ENCODE data around the gene TICAM1. TPM values are rescaled to one million over a fixed set of nuclear protein-coding genes. Genes with fewer than 3 reads are reported as not detected.

The TICAM1 gene
- total and polyA plus RNA-seq, 2 of the 13 experiments (the other 11 are each of a cell fraction or from before 2014, with no cell fraction given) = 0.33 to 0.95 TPM

DNA sequence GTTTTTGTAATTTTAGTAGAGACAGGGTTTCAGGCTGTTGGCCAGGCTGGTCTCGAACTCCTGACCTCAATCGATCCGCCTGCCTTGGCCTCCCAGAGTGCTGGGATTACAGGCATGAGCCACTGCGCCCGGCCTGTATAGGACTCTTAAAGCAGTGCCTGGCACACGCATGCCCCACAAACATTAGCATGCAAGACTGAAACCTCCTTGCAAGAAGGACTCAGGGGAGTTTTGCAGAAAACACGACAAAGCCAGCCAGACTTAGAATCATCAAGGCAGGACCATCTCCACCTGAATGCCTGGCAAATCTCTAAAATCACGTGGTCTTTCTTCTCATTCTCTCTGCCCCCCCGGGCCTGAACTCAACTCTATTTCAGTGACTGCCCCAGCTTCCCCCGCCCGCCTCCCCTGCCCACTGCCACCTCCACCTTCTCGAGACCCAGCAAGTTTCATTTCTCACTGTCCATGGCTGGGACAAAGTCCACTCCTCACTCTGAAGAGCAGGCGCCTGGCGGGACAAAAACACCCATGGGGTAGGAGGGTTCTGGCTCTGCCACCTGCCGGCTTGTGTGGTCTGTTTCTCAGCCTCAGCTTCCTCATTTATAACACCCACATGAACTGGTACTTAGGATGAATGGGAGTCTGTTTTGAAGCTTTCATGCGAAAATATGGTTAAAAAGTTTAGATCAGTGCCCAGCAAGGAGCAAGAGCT is 2.4 kb downstream of the TICAM1 start (continued):
- TF ChIP-seq ELF1 (CRISPR knock-in tag; IDR thresholded peaks at IDR 0.05) (no peak), DNMT3B (CRISPR knock-in tag; conservative IDR thresholded peaks at IDR 0.05) (no peak), HNF4G (IDR thresholded peaks at IDR 0.05; ENCODE audit: borderline replicate concordance, low read depth, low read length) (peak; percentile 58; the same call in 1 of the 2 replicates), HNF4G (CRISPR knock-in tag; IDR thresholded peaks at IDR 0.05; ENCODE audit: borderline replicate concordance, low read depth) (no peak), ZFP62 (CRISPR knock-in tag; IDR thresholded peaks at IDR 0.05) (no peak), SATB2 (CRISPR knock-in tag; IDR thresholded peaks at IDR 0.05) (no peak), TEAD3 (CRISPR knock-in tag; optimal IDR thresholded peaks at IDR 0.05; ENCODE audit: borderline replicate concordance) (no peak), SMC3 (IDR thresholded peaks at IDR 0.05; ENCODE audit: low read length) (peak; percentile 41; the same call in 1 of the 2 replicates), DMAP1 (CRISPR knock-in tag; IDR thresholded peaks at IDR 0.05) (no peak), PAWR (CRISPR knock-in tag; IDR thresholded peaks at IDR 0.05; ENCODE audit: borderline replicate concordance) (no peak), ZNF572 (CRISPR knock-in tag; IDR thresholded peaks at IDR 0.05) (no peak), MTA1 (CRISPR knock-in tag; IDR thresholded peaks at IDR 0.05; ENCODE audit: borderline replicate concordance) (0 out of 2 replicates have a peak, but pooled peaks have one; percentile 27), ERF (CRISPR knock-in tag; IDR thresholded peaks at IDR 0.05) (no peak; the same call in 1 of the 2 replicates), HOXD1 (CRISPR knock-in tag; IDR thresholded peaks at IDR 0.05) (no peak)
- TF ChIP-seq, protein P1, sequence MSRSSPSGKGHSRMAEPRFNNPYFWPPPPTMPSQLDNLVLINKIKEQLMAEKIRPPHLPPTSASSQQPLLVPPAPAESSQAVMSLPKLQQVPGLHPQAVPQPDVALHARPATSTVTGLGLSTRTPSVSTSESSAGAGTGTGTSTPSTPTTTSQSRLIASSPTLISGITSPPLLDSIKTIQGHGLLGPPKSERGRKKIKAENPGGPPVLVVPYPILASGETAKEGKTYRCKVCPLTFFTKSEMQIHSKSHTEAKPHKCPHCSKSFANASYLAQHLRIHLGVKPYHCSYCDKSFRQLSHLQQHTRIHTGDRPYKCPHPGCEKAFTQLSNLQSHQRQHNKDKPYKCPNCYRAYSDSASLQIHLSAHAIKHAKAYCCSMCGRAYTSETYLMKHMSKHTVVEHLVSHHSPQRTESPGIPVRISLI (CRISPR knock-in tag; IDR thresholded peaks at IDR 0.05; ENCODE audit: borderline replicate concordance) = 0 out of 2 replicates have a peak, but pooled peaks have one; percentile 39
- TF ChIP-seq, protein P2, sequence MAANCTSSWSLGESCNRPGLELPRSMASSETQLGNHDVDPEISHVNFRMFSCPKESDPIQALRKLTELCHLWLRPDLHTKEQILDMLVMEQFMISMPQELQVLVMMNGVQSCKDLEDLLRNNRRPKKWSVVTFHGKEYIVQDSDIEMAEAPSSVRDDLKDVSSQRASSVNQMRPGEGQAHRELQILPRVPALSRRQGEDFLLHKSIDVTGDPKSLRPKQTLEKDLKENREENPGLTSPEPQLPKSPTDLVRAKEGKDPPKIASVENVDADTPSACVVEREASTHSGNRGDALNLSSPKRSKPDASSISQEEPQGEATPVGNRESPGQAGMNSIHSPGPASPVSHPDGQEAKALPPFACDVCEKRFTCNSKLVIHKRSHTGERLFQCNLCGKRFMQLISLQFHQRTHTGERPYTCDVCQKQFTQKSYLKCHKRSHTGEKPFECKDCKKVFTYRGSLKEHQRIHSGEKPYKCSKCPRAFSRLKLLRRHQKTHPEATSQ (CRISPR knock-in tag; IDR thresholded peaks at IDR 0.05; ENCODE audit: borderline replicate concordance) = no peak
- TF ChIP-seq, protein P3, sequence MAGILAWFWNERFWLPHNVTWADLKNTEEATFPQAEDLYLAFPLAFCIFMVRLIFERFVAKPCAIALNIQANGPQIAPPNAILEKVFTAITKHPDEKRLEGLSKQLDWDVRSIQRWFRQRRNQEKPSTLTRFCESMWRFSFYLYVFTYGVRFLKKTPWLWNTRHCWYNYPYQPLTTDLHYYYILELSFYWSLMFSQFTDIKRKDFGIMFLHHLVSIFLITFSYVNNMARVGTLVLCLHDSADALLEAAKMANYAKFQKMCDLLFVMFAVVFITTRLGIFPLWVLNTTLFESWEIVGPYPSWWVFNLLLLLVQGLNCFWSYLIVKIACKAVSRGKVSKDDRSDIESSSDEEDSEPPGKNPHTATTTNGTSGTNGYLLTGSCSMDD (CRISPR knock-in tag; IDR thresholded peaks at IDR 0.05) = no peak
- TF ChIP-seq, protein P4, sequence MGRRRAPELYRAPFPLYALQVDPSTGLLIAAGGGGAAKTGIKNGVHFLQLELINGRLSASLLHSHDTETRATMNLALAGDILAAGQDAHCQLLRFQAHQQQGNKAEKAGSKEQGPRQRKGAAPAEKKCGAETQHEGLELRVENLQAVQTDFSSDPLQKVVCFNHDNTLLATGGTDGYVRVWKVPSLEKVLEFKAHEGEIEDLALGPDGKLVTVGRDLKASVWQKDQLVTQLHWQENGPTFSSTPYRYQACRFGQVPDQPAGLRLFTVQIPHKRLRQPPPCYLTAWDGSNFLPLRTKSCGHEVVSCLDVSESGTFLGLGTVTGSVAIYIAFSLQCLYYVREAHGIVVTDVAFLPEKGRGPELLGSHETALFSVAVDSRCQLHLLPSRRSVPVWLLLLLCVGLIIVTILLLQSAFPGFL (CRISPR knock-in tag; IDR thresholded peaks at IDR 0.05) = no peak
- TF ChIP-seq, protein P5, sequence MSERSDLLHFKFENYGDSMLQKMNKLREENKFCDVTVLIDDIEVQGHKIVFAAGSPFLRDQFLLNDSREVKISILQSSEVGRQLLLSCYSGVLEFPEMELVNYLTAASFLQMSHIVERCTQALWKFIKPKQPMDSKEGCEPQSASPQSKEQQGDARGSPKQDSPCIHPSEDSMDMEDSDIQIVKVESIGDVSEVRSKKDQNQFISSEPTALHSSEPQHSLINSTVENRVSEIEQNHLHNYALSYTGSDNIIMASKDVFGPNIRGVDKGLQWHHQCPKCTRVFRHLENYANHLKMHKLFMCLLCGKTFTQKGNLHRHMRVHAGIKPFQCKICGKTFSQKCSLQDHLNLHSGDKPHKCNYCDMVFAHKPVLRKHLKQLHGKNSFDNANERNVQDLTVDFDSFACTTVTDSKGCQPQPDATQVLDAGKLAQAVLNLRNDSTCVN (CRISPR knock-in tag; IDR thresholded peaks at IDR 0.05; ENCODE audit: borderline replicate concordance) = no peak
- TF ChIP-seq, protein P6, sequence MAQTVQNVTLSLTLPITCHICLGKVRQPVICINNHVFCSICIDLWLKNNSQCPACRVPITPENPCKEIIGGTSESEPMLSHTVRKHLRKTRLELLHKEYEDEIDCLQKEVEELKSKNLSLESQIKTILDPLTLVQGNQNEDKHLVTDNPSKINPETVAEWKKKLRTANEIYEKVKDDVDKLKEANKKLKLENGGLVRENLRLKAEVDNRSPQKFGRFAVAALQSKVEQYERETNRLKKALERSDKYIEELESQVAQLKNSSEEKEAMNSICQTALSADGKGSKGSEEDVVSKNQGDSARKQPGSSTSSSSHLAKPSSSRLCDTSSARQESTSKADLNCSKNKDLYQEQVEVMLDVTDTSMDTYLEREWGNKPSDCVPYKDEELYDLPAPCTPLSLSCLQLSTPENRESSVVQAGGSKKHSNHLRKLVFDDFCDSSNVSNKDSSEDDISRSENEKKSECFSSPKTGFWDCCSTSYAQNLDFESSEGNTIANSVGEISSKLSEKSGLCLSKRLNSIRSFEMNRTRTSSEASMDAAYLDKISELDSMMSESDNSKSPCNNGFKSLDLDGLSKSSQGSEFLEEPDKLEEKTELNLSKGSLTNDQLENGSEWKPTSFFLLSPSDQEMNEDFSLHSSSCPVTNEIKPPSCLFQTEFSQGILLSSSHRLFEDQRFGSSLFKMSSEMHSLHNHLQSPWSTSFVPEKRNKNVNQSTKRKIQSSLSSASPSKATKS (CRISPR knock-in tag; IDR thresholded peaks at IDR 0.05) = no peak

Data from HepG2 (cell line).